ENCODE measurements around the gene MIA.

DNA sequence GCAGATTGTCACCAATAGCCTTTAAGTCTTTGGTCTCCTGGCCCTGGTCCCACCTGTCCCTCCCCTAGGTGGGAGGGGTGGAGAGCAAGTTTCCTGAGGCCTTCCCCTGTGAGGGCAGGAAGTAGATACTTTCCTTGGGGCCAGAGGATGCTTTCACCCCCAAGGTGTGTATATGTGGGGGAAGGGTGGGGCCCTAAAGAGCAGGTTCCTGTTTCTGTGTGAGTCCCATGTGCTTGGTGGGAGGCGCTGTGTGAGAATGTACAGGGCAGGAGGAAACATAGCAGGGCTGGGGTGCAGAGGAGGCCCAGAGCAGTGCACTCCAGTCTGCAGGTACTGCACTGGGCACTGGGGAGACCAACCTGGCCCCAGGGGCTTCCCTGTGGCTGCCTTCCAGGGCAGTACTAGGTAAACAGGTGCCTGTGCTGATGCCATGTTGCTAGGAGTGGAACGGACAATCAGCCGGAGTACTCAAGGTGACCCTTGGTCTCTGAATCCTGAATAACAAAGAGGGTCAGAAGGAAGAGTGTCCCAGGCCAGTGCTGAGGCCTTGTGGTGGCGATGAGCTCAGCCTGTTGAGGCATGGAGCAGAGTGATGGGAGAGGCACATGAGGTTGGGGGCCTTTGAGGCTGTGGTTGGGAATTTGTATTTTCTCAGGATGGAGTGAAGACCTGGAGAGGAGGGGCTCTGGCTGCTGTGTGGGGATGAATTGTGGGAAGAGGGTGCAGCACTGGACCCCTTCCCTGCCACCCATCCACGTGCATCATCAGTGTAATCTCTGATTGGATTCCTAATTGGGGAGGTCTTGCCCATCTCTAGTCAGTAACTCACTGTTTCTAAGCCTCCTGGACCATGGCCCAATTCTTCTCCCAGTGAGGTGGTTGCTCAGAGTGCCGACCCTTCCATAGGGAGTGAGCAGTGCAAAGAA, 28.8 kb downstream of the MIA start:
- TF ChIP-seq, protein P1, sequence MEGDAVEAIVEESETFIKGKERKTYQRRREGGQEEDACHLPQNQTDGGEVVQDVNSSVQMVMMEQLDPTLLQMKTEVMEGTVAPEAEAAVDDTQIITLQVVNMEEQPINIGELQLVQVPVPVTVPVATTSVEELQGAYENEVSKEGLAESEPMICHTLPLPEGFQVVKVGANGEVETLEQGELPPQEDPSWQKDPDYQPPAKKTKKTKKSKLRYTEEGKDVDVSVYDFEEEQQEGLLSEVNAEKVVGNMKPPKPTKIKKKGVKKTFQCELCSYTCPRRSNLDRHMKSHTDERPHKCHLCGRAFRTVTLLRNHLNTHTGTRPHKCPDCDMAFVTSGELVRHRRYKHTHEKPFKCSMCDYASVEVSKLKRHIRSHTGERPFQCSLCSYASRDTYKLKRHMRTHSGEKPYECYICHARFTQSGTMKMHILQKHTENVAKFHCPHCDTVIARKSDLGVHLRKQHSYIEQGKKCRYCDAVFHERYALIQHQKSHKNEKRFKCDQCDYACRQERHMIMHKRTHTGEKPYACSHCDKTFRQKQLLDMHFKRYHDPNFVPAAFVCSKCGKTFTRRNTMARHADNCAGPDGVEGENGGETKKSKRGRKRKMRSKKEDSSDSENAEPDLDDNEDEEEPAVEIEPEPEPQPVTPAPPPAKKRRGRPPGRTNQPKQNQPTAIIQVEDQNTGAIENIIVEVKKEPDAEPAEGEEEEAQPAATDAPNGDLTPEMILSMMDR (IDR thresholded peaks at IDR 0.05): no peak
- TF ChIP-seq POLR2A (IDR thresholded peaks at IDR 0.05): no peak

All from lower leg skin (tissue), 3 donors.